ENCODE measurements around the gene PIGU.
"Not testable (repeated sequence)": the region's sequence is repeated elsewhere in the genome, so short reads cannot be mapped to it uniquely, and the experiment has no call there.

PIGU gene

GRCh38 chr20:34529742-34530141 is 147.2 kb downstream of the PIGU start:
- DNase-seq: no peak

GRCh38 chr20:34528921-34529297 is 148.0 kb downstream of the PIGU start:
- DNase-seq: no peak

- no peak for DNase-seq
These were observed 149.9 kb downstream of the PIGU start for GRCh38 chr20:34527016-34527415.

- DNase-seq: no peak
These were observed 150.4 kb downstream of the PIGU start for GRCh38 chr20:34526466-34526865.

GRCh38 chr20:34525709-34526416 is 151.0 kb downstream of the PIGU start:
- no peak for DNase-seq

GRCh38 chr20:34525342-34525708 is 151.6 kb downstream of the PIGU start:
- no peak for DNase-seq

- no peak for DNase-seq
These were observed 152.5 kb downstream of the PIGU start for GRCh38 chr20:34524426-34524825.

GRCh38 chr20:34522969-34523871 is 153.7 kb downstream of the PIGU start:
- DNase-seq: peak; percentile 57

- not testable (repeated sequence) for DNase-seq
These were observed 157.1 kb downstream of the PIGU start for GRCh38 chr20:34519841-34520240.

GRCh38 chr20:34518863-34519262 is 158.0 kb downstream of the PIGU start:
- DNase-seq: not testable (repeated sequence)

GRCh38 chr20:34517114-34517505 is 159.8 kb downstream of the PIGU start:
- peak; percentile 37 for DNase-seq

GRCh38 chr20:34516247-34517113 is 160.4 kb downstream of the PIGU start, which contains the start of gene DYNLRB1:
TSS of gene DYNLRB1 (plus strand) at chr20:34516422. CDS start at chr20:34516459, 37 bp downstream.
- DNase-seq: peak; percentile 96

- peak; percentile 83 for DNase-seq
These were observed 161.2 kb downstream of the PIGU start for GRCh38 chr20:34515484-34516246.

GRCh38 chr20:34514897-34515483 is 161.9 kb downstream of the PIGU start:
- no peak for DNase-seq

GRCh38 chr20:34514034-34514433 is 162.9 kb downstream of the PIGU start:
- not testable (repeated sequence) for DNase-seq

- DNase-seq: no peak
These were observed 163.9 kb downstream of the PIGU start for GRCh38 chr20:34512955-34513419.

GRCh38 chr20:34512266-34512954 is 164.5 kb downstream of the PIGU start:
- DNase-seq: no peak

GRCh38 chr20:34511891-34512265 is 165.0 kb downstream of the PIGU start:
- DNase-seq: no peak

GRCh38 chr20:34510575-34510974 is 166.3 kb downstream of the PIGU start:
- no peak for DNase-seq
